ENCODE data around the gene KLF9.

GRCh38 chr9:70422371-70423043 is 8.1 kb upstream of the KLF9 start:
- TF ChIP-seq, protein P1, sequence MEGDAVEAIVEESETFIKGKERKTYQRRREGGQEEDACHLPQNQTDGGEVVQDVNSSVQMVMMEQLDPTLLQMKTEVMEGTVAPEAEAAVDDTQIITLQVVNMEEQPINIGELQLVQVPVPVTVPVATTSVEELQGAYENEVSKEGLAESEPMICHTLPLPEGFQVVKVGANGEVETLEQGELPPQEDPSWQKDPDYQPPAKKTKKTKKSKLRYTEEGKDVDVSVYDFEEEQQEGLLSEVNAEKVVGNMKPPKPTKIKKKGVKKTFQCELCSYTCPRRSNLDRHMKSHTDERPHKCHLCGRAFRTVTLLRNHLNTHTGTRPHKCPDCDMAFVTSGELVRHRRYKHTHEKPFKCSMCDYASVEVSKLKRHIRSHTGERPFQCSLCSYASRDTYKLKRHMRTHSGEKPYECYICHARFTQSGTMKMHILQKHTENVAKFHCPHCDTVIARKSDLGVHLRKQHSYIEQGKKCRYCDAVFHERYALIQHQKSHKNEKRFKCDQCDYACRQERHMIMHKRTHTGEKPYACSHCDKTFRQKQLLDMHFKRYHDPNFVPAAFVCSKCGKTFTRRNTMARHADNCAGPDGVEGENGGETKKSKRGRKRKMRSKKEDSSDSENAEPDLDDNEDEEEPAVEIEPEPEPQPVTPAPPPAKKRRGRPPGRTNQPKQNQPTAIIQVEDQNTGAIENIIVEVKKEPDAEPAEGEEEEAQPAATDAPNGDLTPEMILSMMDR (IDR thresholded peaks at IDR 0.05): no peak
- no peak for TF ChIP-seq POLR2A (IDR thresholded peaks at IDR 0.05)
